ENCODE data around the gene IKZF1.

Gene IKZF1

DNA sequence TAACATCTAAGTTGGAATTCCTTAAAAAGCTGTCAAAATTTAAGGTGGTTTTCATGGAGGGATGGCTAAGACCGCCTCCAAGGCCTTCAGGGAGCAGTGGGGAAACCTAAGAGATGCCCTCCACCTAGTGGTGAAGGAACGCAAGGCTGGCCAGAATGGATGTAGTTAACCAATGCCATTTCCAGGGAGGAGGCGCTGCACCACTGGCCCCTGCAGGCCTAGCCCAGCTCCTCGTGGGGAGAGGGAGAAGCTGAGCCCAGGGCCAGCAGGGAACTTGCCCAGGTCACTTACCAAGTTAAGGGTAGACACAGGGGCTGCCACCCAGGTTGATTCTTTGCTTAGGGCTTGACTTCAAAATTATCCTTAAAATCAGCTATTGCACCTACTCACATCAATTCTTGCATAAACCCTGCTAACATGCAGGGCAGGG lies 113.6 kb downstream of the IKZF1 start:
- peak; percentile 75 for DNase-seq

DNA sequence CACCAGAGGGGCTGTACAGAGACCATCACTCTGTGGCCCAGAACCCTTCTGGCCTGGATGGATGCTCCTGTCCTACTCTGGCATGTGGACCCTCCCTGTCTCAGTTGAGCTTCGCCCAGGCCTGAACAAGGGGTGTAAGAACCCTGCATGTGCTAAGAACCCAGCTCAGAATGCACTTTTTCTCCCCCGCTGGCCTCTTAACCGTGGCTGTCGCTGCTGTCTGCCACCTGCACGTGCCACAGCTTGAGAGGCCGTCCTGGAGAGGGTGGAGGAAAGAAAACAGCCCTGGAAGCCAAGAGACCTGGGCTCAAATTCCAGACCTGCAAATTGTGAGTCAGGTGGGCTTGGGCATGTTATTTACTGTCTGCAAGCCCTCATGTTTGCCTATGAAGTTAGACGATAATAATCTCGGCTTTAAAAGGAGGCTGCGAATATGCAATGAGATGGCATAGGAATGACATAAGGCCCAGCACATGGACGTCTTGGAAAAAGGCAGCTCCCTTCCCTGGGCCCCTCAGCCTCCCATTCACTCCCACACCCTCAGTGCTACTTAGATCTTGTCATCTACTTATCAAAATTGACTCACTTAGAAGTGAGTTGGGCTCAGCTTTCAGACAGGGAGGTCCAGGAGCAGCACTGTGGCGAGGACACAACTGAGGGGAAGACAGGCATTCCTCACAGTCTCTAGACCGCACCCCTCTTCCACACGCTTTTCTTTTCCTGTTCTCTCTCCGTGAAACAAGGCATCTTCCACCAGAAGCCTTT lies 114.2 kb downstream of the IKZF1 start:
- no peak for DNase-seq

DNA sequence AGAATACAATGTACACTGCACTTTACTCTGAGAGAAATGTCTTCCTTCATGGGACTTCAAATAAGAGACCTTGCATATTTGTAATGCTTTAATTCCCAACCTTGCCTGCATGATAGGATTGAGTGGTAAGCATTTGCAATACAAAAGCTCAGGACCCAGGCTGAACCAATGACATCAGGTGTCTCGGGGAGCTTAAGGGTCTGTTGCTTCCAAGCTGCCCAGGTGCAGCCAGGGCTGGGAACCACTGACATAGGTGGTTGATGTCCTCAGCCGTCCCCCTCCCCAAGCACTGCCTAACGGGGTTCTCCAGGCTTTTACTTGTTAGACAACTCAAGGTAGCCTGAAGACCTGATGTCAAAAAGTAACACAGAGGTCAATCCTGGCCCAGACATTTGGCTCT lies 116.5 kb downstream of the IKZF1 start:
- DNase-seq: no peak

DNA sequence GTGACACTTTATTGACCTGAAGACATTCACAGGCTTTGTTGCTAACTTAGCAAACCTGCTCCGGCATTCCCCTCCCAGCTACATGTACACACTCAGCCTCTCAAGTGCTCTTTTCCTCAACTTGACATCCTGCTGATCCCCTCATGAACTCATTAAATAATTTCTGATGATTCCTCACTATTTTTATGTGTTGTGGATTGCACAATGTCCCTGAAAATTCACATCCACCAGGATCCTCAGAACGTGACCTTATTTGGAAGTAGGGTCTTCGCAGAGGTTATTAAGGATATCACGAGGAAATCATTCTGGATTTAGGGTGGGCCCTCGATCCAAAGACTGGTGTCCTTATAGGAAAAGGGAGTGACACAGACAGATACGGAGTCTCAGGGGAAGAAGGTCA lies 118.3 kb downstream of the IKZF1 start:
- no peak for DNase-seq

DNA sequence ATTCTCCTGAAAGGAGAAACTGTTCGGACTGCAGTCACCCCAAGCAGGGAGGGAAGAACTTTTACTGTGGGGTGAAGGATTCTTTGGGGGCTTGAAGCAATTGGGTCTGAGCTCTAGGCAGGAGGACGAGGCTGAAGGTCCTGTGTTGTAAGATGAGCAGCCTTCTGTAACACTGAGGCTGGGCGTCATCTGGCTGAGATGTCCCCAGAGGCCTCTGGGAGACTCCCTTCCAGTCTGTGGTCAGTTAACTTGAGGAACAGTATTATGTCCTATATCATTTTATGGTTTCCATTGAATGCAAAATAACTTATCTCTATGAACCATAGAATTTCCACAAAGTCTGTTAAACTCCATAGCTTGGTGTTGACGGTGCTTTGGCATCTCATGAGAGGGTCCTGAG lies 119.3 kb downstream of the IKZF1 start:
- no peak for DNase-seq

DNA sequence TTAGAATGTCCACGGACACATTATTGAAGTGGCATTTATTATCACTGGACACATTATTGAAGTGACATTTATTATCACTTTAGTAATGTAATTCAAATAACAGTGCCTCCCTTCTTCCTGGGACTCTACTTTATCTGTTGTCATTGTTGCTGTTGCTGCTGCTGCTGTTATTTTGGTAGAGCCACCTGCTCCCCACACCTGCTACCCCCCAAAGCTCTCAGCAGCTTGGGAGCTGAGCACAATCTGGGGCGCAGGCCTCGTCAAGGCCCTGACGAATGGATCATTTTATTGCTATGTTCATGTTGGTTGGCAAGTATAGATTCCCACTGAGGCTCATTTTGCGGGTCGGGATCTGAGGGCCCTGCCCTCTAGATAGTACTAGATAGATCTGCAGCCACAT lies 120.8 kb downstream of the IKZF1 start:
- no peak for DNase-seq

DNA sequence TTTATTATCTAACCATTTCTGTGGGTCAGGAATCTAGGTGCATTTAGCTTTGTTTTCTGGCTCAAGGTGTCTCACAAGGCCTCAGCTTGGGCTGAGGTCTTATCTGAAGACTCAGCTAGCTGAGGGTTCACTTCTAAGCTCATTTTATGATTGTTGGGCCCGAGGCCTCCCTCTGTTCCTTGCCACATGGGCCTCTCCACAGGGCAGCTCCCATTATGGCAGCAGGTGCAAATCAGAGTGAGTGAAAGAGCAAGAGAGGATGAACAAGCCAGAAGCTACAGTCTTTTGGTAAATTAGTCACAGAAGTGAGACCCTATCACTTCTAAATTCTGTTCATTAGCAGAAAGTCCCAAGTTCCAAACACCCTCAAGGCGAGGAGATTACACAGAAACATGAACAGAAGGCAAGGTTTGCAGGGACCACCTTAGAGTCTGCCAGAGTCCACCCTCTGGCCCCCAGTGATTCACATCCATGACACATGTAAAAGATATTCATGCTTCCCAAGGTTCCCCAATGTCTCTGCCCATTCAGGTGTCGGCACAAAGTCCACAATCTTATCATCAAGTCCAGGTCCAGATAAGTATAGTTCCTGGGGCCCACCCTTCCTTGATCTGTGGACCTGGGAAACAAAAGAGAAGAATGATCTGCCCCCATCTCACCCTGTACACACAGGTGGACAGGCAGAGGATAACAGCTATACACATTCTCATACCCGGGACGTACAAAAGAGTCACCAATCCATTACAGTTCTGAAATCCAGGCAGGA lies 121.9 kb downstream of the IKZF1 start:
- no peak for DNase-seq

DNA sequence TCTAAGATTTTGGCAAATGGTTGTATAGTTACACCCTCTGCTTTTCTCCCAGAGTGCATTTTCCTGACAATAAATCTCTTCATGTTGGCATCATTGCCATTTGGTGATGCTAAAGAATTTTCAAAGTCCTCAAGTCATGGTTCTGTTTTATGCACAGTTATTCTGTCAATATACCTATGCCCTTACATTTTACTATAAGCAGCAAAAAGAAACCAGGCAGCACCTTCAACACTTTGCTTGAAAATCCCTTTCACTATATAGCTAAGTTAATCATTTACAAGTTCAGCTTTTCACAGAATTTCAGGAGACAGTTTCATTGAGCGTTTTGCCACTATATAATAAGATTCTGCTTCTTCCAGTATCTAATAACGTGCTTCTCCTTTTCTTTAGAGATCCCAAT lies 123.0 kb downstream of the IKZF1 start:
- no peak for DNase-seq

DNA sequence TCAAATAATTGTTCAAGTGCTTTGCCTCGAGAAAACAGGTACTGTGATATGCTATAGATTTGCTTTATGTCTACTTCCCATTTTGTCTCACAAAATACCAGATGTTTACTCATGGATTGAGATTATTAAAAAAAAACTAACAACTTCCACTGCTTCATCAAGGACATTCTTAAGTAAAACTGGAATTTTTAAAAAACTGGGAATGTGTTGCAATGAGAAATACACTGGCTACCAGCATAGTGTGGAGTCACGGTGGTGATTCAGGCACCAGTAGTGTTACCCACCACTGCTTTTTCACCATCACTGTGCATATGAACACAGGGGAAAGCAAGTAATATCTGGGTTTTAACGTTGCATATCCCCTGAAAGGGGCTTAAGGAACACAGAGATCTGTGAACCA lies 124.4 kb downstream of the IKZF1 start:
- DNase-seq: no peak

DNA sequence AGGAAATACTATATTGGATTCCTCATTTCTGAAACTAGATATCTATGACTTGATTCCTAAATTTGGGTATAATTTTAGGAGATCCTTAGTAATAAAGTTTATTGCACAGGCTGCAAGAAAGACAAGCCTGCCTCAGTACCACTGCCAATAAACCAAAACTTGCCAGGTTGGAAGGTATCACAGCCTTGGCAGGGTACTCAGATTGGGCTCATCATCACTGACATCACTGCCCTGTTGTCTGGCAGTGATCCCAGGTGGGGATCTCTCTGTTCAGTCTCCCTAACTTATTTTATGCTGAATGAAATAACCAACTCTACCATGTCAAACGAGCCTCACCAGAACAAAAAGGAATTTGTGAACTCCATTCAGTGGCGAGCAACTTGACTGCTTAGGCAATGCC lies 126.8 kb downstream of the IKZF1 start:
- DNase-seq: no peak

DNA sequence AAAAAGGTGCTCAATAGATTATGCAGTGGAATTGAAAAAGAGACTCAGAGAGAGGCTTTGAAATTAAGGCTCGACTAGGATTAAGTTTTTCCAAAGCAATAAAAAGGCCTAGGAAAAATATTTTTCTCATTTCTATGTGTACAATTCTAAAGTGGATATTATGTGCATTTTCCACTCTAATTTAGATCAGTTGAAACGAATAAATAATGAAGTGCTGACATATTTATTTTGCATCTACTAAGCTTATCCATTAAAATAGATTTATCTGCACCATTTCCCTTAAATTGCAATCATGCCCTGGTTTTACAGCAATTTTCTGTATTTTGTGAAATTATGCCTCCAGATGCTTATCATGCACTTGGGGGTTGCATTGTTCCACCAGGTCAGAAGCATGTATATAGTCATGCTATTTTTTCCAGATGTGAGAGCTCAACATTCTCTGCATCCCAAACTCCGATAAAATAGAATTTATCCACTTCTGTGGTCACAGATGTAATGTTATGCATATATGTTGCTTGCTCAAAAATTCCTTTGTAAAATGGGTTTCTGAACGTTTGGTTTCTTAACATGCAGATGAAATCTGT lies 127.3 kb downstream of the IKZF1 start:
- no peak for DNase-seq

DNA sequence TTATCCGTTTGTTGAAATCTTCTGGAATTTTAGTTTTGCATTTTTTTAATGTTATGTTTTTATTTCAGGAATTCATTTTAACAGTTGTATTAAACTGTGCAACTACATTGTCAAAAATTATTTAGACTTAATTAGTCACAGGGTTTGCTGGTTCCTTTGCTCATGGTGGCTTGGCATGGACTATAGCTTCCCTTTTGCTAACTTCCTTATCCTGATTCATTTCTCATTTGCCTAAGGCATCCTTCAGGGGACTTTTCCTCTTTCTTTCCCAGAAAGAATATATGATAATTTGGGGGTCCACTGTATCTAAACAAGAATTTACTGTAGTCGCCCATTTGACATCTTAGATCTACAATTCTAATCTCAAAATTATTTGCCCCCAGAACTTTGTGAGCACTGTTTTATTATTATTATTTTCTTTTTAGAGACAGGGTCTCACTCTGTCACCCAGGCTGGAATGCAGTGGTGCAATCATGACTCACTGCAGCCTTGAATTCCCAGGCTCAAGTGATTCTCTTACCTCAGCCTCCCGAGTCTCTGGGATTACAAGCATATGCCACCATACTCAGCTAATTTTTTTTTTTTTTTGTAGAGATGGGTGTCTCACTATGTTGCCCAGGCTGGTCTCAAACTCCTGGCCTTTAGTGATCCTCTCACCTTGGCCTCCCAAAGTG lies 131.8 kb downstream of the IKZF1 start:
- DNase-seq: no peak

DNA sequence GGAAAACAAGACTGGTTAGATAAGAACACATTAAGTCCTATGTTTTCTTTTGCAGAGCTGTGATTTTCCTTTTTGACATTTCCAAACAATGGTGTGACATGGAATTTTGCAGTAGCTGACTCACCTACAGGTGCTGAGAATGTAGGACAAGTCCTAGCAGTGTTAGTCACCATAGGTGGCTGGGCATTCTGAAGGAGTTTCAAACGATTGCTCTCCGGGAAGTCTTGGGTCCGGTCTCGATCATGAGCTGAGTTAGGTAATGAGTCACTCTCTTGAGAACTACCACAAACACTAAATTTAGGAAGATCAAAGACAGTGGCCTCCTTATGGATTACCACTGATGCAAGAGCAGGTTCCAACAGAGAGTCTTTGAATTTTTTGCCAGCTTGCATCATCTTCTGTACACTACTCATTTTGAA lies 142.0 kb downstream of the IKZF1 start:
- DNase-seq: no peak

DNA sequence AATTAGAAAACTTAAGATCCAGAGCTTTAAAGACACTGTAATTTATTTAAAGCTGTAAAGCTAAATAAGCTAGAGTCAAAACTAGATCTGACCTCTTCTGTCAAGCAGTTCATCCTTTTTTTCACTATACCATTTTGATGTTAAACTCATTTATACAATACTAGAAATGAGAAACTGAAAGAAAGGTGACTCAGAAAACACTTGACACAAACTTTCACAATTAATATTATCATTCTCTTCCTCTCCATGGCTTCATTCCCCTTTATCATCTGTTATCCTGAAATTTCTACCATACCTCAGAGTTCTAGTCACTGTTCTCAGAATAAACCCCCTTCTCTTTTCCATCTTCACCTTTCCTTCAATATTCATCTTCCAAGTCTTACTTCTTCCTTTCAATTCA lies 144.3 kb downstream of the IKZF1 start:
- DNase-seq: no peak

DNA sequence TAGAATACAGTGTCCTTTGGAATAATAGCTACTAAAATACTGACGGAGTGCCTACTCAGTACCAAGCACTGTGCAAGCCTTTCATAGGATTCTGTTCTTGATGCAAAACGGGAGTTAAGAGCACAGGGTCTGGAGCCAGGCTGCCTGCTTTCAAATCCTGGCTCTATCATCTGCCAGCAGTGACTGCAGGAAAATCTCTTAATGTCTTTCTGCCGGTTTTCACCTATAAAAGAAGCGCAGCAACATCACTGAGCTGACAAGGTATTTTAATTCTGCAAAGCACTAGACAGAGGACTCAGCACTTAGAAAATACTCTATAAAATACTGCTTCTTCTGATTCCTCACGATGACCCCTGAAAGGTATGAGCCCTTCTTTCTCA lies 145.0 kb downstream of the IKZF1 start:
- DNase-seq: no peak

DNA sequence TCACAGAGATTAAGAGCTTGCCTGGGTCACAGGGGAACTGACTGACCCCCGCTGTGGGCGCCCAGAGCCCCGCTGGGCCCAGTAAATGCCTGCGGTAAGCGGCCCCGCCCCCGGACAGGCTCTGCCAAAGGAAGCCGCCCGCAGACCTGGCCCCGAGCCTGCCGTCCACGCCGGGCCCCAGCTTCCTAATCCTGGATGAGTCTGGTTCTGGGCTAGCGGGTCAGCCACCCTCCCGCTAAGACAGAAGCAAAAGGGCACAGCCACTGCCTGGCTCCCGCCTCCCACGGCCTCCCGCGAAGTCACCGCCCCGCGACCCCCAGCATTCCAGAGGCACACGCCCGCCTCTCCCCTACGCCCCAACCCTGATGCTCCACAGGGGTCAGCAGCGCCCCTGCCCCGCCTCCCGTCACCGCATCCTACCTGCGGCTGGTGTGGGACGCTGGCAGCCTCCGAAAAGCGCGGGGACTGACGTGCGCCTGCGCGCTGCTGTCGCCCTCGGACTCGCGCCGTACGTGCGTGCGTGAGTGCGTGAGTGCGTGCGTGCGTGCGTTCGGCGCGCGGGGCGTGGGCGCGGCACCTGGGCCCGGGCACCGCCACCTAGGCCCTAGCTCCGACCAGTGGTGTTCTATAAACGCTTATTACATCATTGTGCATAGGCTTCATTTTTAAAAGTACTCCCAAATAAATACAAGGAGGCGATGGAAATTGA lies 145.5 kb downstream of the IKZF1 start, which contains the start of gene FIGNL1:
FIGNL1 (minus strand) TSS at position 470 of the 709 bp plus-strand sequence. CDS start 3,063 bp downstream, outside the sequence.
- DNase-seq: peak; percentile 78

DNA sequence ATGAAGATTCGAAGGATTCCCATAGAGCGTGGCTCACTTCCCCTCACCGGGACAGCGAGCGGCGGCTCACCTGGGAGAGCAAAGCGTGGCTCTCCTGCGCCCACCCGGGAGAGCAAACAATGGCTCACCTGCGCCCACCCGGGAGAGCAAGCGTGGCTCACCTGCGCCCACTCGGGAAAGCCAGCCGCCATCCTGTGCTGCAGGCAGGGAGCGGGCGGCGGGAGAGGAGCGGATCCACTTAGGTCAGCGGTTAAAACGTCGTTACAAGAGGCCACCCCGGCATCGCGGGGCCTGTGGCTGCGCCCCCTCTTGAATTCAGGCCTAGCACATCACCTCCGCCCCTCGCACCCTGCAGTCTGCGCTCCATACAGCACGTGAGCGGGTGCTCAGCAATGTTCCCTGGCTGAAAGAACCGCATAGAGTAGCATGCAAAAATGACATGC lies 146.1 kb downstream of the IKZF1 start:
- DNase-seq: peak; percentile 21
